Measurements from ENCODE around the gene KIAA1586.
"Not testable (repeated sequence)": the region's sequence is repeated elsewhere in the genome, so short reads cannot be mapped to it uniquely, and the experiment has no call there.

The KIAA1586 gene

GRCh38 chr6:57038906-57039305 lies 7.6 kb upstream of the KIAA1586 start:
- TF ChIP-seq, protein P1, sequence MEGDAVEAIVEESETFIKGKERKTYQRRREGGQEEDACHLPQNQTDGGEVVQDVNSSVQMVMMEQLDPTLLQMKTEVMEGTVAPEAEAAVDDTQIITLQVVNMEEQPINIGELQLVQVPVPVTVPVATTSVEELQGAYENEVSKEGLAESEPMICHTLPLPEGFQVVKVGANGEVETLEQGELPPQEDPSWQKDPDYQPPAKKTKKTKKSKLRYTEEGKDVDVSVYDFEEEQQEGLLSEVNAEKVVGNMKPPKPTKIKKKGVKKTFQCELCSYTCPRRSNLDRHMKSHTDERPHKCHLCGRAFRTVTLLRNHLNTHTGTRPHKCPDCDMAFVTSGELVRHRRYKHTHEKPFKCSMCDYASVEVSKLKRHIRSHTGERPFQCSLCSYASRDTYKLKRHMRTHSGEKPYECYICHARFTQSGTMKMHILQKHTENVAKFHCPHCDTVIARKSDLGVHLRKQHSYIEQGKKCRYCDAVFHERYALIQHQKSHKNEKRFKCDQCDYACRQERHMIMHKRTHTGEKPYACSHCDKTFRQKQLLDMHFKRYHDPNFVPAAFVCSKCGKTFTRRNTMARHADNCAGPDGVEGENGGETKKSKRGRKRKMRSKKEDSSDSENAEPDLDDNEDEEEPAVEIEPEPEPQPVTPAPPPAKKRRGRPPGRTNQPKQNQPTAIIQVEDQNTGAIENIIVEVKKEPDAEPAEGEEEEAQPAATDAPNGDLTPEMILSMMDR (conservative IDR thresholded peaks at IDR 0.05; ENCODE audit: low read length): no peak
- TF ChIP-seq EZH2phosphoT487 (IDR thresholded peaks at IDR 0.05; ENCODE audit: borderline replicate concordance): no peak
- H3K9ac ChIP-seq (ENCODE audit: low read depth, low read length, poor library complexity, severe bottlenecking): no peak overlapping the region
- H3K4me1 ChIP-seq (ENCODE audit: insufficient read depth, low read length, poor library complexity, severe bottlenecking): no peaks in the 10 kb centered on the region
- no peak overlapping the region for H3K4me3 ChIP-seq (ENCODE audit: low read length, poor library complexity, severe bottlenecking)
- H3K9me3 ChIP-seq (ENCODE audit: insufficient read depth, low read depth, low read length): no peaks in the 10 kb centered on the region
- no peak overlapping the region for H2AFZ ChIP-seq (ENCODE audit: low read length)
- no peaks in the 10 kb centered on the region for H3F3A ChIP-seq (ENCODE audit: low read depth)
- H3K4me2 ChIP-seq (ENCODE audit: low read depth, low read length, poor library complexity, severe bottlenecking): no peak overlapping the region
- H3K36me3 ChIP-seq (ENCODE audit: insufficient read depth, low read length): no peaks in the 10 kb centered on the region
- no peaks in the 10 kb centered on the region for H3K9me2 ChIP-seq (replicated peaks; ENCODE audit: low read depth, low read length)
- H3K79me2 ChIP-seq (ENCODE audit: insufficient read depth, low read length): no peaks in the 10 kb centered on the region
- H4K20me1 ChIP-seq (ENCODE audit: insufficient read depth, low read length, poor library complexity, severe bottlenecking): no peaks in the 10 kb centered on the region
- no peaks in the 10 kb centered on the region for H3K27me3 ChIP-seq (ENCODE audit: insufficient read depth, low read length, poor library complexity, severe bottlenecking)

GRCh38 chr6:57040011-57040410 lies 6.5 kb upstream of the KIAA1586 start:
- no peaks in the 10 kb centered on the region for H3K79me2 ChIP-seq (ENCODE audit: insufficient read depth, low read length)
- H3F3A ChIP-seq (ENCODE audit: low read depth): no peaks in the 10 kb centered on the region
- H3K4me3 ChIP-seq (ENCODE audit: low read length, poor library complexity, severe bottlenecking): no peak overlapping the region
- no peaks in the 10 kb centered on the region for H3K4me1 ChIP-seq (ENCODE audit: insufficient read depth, low read length, poor library complexity, severe bottlenecking)
- no peak overlapping the region for H3K9ac ChIP-seq (ENCODE audit: low read depth, low read length, poor library complexity, severe bottlenecking)
- H3K36me3 ChIP-seq (ENCODE audit: insufficient read depth, low read length): no peaks in the 10 kb centered on the region
- no peaks in the 10 kb centered on the region for H3K27me3 ChIP-seq (ENCODE audit: insufficient read depth, low read length, poor library complexity, severe bottlenecking)
- no peaks in the 10 kb centered on the region for H3K9me3 ChIP-seq (ENCODE audit: insufficient read depth, low read depth, low read length)
- H3K9me2 ChIP-seq (replicated peaks; ENCODE audit: low read depth, low read length): no peaks in the 10 kb centered on the region
- TF ChIP-seq, protein P1 (conservative IDR thresholded peaks at IDR 0.05; ENCODE audit: low read length): peak; percentile 69
- no peak for TF ChIP-seq EZH2phosphoT487 (IDR thresholded peaks at IDR 0.05; ENCODE audit: borderline replicate concordance)
- peak overlapping the region; percentile 66; the same call in 1 of the 2 replicates for H2AFZ ChIP-seq (ENCODE audit: low read length)
- H3K4me2 ChIP-seq (ENCODE audit: low read depth, low read length, poor library complexity, severe bottlenecking): no peak overlapping the region
- no peaks in the 10 kb centered on the region for H4K20me1 ChIP-seq (ENCODE audit: insufficient read depth, low read length, poor library complexity, severe bottlenecking)

DNA sequence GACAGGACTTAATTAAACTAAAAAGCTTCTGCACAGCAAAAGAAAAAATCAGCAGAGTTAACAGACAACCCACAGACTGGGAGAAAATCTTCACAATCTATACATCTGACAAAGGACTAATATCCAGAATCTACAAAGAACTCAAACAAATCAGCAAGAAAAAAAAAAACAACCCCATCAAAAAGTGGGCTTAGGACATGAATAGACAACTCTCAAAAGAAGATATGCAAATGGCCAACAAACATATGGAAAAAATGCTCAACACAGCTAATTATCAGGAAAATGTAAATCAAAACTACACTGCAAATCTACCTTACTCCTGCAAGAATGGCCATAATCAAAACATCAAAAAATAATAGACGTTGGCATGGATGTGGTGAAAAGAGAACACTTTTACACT lies 2.4 kb upstream of the KIAA1586 start:
- not testable (repeated sequence) for H3K9me3 ChIP-seq (ENCODE audit: insufficient read depth, low read depth, low read length); H3F3A ChIP-seq (ENCODE audit: low read depth); H3K9me2 ChIP-seq (replicated peaks; ENCODE audit: low read depth, low read length); H3K4me2 ChIP-seq (ENCODE audit: low read depth, low read length, poor library complexity, severe bottlenecking); H3K4me3 ChIP-seq (ENCODE audit: low read length, poor library complexity, severe bottlenecking); H3K36me3 ChIP-seq (ENCODE audit: insufficient read depth, low read length); H3K27me3 ChIP-seq (ENCODE audit: insufficient read depth, low read length, poor library complexity, severe bottlenecking); H3K9ac ChIP-seq (ENCODE audit: low read depth, low read length, poor library complexity, severe bottlenecking); H2AFZ ChIP-seq (ENCODE audit: low read length)
- H3K79me2 ChIP-seq (ENCODE audit: insufficient read depth, low read length): peaks cover 13% of the 10 kb centered on the region
- H3K4me1 ChIP-seq (ENCODE audit: insufficient read depth, low read length, poor library complexity, severe bottlenecking): peaks cover 19% of the 10 kb centered on the region
- peaks cover 12% of the 10 kb centered on the region for H4K20me1 ChIP-seq (ENCODE audit: insufficient read depth, low read length, poor library complexity, severe bottlenecking)

- Histone ChIP-seq H3K4me3 (ENCODE audit: low read length, poor library complexity, severe bottlenecking) (no peak overlapping the region), H3K4me1 (ENCODE audit: insufficient read depth, low read length, poor library complexity, severe bottlenecking) (peaks cover 24% of the 10 kb centered on the region), H3K9me2 (replicated peaks; ENCODE audit: low read depth, low read length) (no peaks in the 10 kb centered on the region), H3K36me3 (ENCODE audit: insufficient read depth, low read length) (no peaks in the 10 kb centered on the region), H3F3A (ENCODE audit: low read depth) (no peaks in the 10 kb centered on the region), H3K9me3 (ENCODE audit: insufficient read depth, low read depth, low read length) (no peaks in the 10 kb centered on the region), H3K27me3 (ENCODE audit: insufficient read depth, low read length, poor library complexity, severe bottlenecking) (no peaks in the 10 kb centered on the region), H3K9ac (ENCODE audit: low read depth, low read length, poor library complexity, severe bottlenecking) (no peak overlapping the region), H2AFZ (ENCODE audit: low read length) (no peak overlapping the region), H3K4me2 (ENCODE audit: low read depth, low read length, poor library complexity, severe bottlenecking) (no peak overlapping the region), H3K79me2 (ENCODE audit: insufficient read depth, low read length) (peaks cover 18% of the 10 kb centered on the region), H4K20me1 (ENCODE audit: insufficient read depth, low read length, poor library complexity, severe bottlenecking) (peaks cover 17% of the 10 kb centered on the region)
- no peak for TF ChIP-seq EZH2phosphoT487 (IDR thresholded peaks at IDR 0.05; ENCODE audit: borderline replicate concordance)
- TF ChIP-seq, protein P1 (conservative IDR thresholded peaks at IDR 0.05; ENCODE audit: low read length): no peak
Measured at GRCh38 chr6:57044568-57044967, 1.9 kb upstream of the KIAA1586 start.

DNA sequence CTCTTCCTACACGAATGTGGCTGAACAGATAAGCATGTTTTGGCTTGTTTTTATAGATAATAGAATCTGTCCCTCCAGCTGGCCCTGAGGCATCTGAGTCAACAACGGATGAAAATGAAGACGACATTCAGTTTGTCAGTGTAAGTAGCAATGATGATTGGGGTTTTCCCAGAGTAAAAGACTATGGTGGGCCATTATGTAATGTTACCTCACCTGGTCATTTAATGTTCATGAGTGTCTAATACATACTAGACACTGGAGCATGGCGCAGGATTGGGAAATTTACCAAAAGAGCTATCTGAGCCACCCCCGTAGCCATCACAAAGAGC lies 728 bp downstream of the KIAA1586 start:
- peaks cover 35% of the 10 kb centered on the region for H4K20me1 ChIP-seq (ENCODE audit: insufficient read depth, low read length, poor library complexity, severe bottlenecking)
- H3K4me1 ChIP-seq (ENCODE audit: insufficient read depth, low read length, poor library complexity, severe bottlenecking): peaks cover 34% of the 10 kb centered on the region
- not testable (repeated sequence) for H3K9me3 ChIP-seq (ENCODE audit: insufficient read depth, low read depth, low read length); H2AFZ ChIP-seq (ENCODE audit: low read length); H3K9me2 ChIP-seq (replicated peaks; ENCODE audit: low read depth, low read length); H3K9ac ChIP-seq (ENCODE audit: low read depth, low read length, poor library complexity, severe bottlenecking); H3K27me3 ChIP-seq (ENCODE audit: insufficient read depth, low read length, poor library complexity, severe bottlenecking); H3F3A ChIP-seq (ENCODE audit: low read depth); H3K4me2 ChIP-seq (ENCODE audit: low read depth, low read length, poor library complexity, severe bottlenecking); H3K4me3 ChIP-seq (ENCODE audit: low read length, poor library complexity, severe bottlenecking)
- peaks cover 18% of the 10 kb centered on the region for H3K36me3 ChIP-seq (ENCODE audit: insufficient read depth, low read length)
- peaks cover 42% of the 10 kb centered on the region for H3K79me2 ChIP-seq (ENCODE audit: insufficient read depth, low read length)
